Spleen (tissue), 11 donors: ENCODE results near the gene TUBGCP6. TPM values are rescaled to one million over a fixed set of nuclear protein-coding genes. Genes with fewer than 3 reads are reported as not detected.
A peak's percentile ranks its signal among the peaks of the same experiment; 100 is the strongest.

Experiments
- DNase-seq: peaks from one replicate; pipeline ENCODE4 v3.0.0-alpha.2; 2020
- H3K27ac ChIP-seq, 8 donors: fragments of 200-600 bp; sonication (generic) in 7 of 8; 1 replicate in 4 of 8; 2 replicates in 4 of 8; pipeline versions ENCODE4 v1.5.0 to v1.8.0; 2016 to 2021; ENCODE audit warnings: inconsistent platforms in 4 of 8, mild to moderate bottlenecking in 4 of 8, moderate library complexity in 1 of 8
- H3K27me3 ChIP-seq, 7 donors: fragments of 200-600 bp; sonication (generic) in 6 of 7; replicated peaks in 1 of 7; 1 replicate in 4 of 7; 2 replicates in 3 of 7; pipeline versions ENCODE4 v1.5.0 to v1.8.0; 2016 to 2021; ENCODE audit warnings: inconsistent platforms in 3 of 7, mild to moderate bottlenecking in 1 of 7
- H3K36me3 ChIP-seq, 6 donors: fragments of 200-600 bp; sonication (generic) in 5 of 6; 1 replicate in 4 of 6; 2 replicates in 2 of 6; pipeline versions ENCODE4 v1.5.0 to v1.8.0; 2016 to 2021; ENCODE audit warnings: inconsistent platforms in 2 of 6
- H3K4me1 ChIP-seq, 6 donors: fragments of 200-600 bp; sonication (generic) in 5 of 6; 1 replicate in 3 of 6; 2 replicates in 3 of 6; pipeline versions ENCODE4 v1.5.0 to v1.8.0; 2016 to 2021; ENCODE audit warnings: inconsistent platforms in 3 of 6
- H3K4me3 ChIP-seq, 8 donors: fragments of 200-600 bp; sonication (generic) in 7 of 8; 1 replicate in 4 of 8; 2 replicates in 4 of 8; pipeline versions ENCODE4 v1.5.0 to v1.8.0; 2016 to 2021; ENCODE audit warnings: inconsistent platforms in 4 of 8, mild to moderate bottlenecking in 4 of 8, moderate library complexity in 2 of 8
- H3K9me3 ChIP-seq, 8 donors: fragments of 200-600 bp; sonication (generic) in 7 of 8; 1 replicate in 4 of 8; 2 replicates in 4 of 8; pipeline versions ENCODE4 v1.5.0 to v1.8.0; 2016 to 2021; ENCODE audit warnings: inconsistent platforms in 4 of 8
- POLR2A ChIP-seq, 3 donors: fragments of 450-650 bp; IDR thresholded peaks; one replicate each; pipeline ENCODE4 v1.5.1; 2017; ENCODE audit warnings: antibody characterized with exemption in 3 of 3, mild to moderate bottlenecking in 1 of 3
- POLR2AphosphoS5 ChIP-seq, 3 donors: sonication (generic); formaldehyde crosslinking; IDR thresholded peaks; one replicate each; pipeline ENCODE4 v1.5.1; 2017; ENCODE audit warnings: antibody characterized with exemption in 3 of 3
- WGBS, 5 donors: extraction: QIAGEN DNeasy Blood & Tissue Kit in 3 of 5; methylation state at CpG; one replicate each; pipeline versions ENCODE4 v1.1.5 to v1.1.7; 2013 to 2018; 5-methylcytosine and 5-hydroxymethylcytosine counted together
- intact Hi-C: fragments of 100-400 bp; cut with DNase I; formaldehyde crosslinking; loops from one replicate; pipeline ENCODE4 v1.15.0; 2023; ENCODE audit warnings: low total_unique reads
- polyA plus RNA-seq, 3 donors: library from polyadenylated mRNA; stranded (reverse); fragments of 200-250 nt; gene quantifications; one replicate each; pipeline ENCODE4 v1.2.1, GENCODE V29; 2013
- total RNA-seq, 7 donors: library from RNA; depleted of rRNA in 3 of 7; stranded (reverse); fragments of >200 nt in 3 of 7; fragmentation: NEBNext Ultra II Directional in 4 of 7; extraction: Animal tissue kit (Norgen Biotek cat#: 25700) in 4 of 7; gene quantifications; one replicate each; pipeline versions ENCODE4 v1.1.0 to v1.2.1, GENCODE V29; 2016 to 2021
- TF ChIP-seq, protein P1 (sequence below), 11 experiments: fragments of 200-600 bp in 7 of 11; fragments of 450-650 bp in 4 of 11; sonication (generic) in 4 of 11; IDR thresholded peaks in 8 of 11; conservative IDR thresholded peaks in 3 of 11; 1 replicate in 7 of 11; 2 replicates in 4 of 11; pipeline versions ENCODE4 v1.4.0 to v1.8.0; 2016 to 2021; ENCODE audit warnings: antibody characterized with exemption in 11 of 11, inconsistent platforms in 4 of 11, mild to moderate bottlenecking in 1 of 11
- donor health status: healthy with polysubstance abuse.
- donor health status: DM: no; HTN: no; CAD: no; lungs with moderate emphysema.
- donor health status: DM: no; HTN: no; CAD: no.
- donor health status: Bipolar disorder and iron deficiency.
- donor health status: healthy.
- donor health status: DM: no; HTN: no; CAD: no.
- donor health status: DM: yes; HTN: yes; CAD: no.

Gene TUBGCP6
- total and polyA plus RNA-seq, 10 donors, result 36.0 to 98.0 (median 69.3) TPM

GRCh38 chr22:50284479-50284878 is 39.7 kb upstream of the TUBGCP6 start:
- DNase-seq, result no peak
- intact Hi-C loops, result no loop called here
- Histone ChIP-seq H3K4me1 (peaks cover 0 to 60% (median 25%) of the 10 kb centered on the region in 6 donors), H3K27me3 (peaks cover 0 to 20% (median 0%) of the 10 kb centered on the region in 7 donors), H3K4me3 (no peak overlapping the region), H3K27ac (peak overlapping the region in 1 of 8 donors; percentile 17), H3K9me3 (no peaks in the 10 kb centered on the region), H3K36me3 (peaks cover 0 to 97% (median 79%) of the 10 kb centered on the region in 6 donors)
- TF ChIP-seq POLR2A (IDR thresholded peaks at IDR 0.05), result no peak
- peak in 1 of 3 donors; percentile 47 for TF ChIP-seq POLR2AphosphoS5 (IDR thresholded peaks at IDR 0.05)
- 86 to 90% (median 89%) methylated on average over 9 to 13 of the region's 13 CpGs for WGBS, 5 donors

DNA sequence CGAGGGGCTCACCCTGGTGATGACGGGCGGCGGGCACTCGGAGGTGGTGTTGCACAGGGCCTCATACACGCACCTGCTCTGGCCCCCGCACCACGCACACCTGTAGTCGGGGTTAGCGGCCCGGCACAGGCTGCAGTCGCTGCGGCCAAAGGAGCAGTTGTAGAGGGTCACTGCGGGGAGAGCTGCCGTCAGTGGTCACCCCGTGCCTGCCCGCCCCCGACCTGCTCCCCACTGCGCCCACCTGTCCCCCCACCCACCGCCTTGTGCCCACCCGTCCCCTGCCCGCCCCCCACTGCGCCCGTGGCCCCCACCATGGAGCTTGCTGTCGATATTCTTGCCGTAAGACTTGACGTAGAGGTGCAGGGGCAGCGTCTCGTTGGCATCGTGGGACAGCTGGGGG is 39.0 kb upstream of the TUBGCP6 start:
- TF ChIP-seq, protein P1, sequence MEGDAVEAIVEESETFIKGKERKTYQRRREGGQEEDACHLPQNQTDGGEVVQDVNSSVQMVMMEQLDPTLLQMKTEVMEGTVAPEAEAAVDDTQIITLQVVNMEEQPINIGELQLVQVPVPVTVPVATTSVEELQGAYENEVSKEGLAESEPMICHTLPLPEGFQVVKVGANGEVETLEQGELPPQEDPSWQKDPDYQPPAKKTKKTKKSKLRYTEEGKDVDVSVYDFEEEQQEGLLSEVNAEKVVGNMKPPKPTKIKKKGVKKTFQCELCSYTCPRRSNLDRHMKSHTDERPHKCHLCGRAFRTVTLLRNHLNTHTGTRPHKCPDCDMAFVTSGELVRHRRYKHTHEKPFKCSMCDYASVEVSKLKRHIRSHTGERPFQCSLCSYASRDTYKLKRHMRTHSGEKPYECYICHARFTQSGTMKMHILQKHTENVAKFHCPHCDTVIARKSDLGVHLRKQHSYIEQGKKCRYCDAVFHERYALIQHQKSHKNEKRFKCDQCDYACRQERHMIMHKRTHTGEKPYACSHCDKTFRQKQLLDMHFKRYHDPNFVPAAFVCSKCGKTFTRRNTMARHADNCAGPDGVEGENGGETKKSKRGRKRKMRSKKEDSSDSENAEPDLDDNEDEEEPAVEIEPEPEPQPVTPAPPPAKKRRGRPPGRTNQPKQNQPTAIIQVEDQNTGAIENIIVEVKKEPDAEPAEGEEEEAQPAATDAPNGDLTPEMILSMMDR (IDR thresholded peaks at IDR 0.05 in 8 of 11, conservative IDR thresholded peaks at IDR 0.05 in 3 of 11), result no peak
- no peak for TF ChIP-seq POLR2A (IDR thresholded peaks at IDR 0.05)
- no peak for TF ChIP-seq POLR2AphosphoS5 (IDR thresholded peaks at IDR 0.05)
- 86 to 95% (median 90%) methylated on average over 15 to 30 of the region's 30 CpGs for WGBS, 5 donors
- intact Hi-C loops, result no loop called here
- Histone ChIP-seq H3K27me3 (peaks cover 0 to 13% (median 0%) of the 10 kb centered on the region in 7 donors), H3K9me3 (no peaks in the 10 kb centered on the region), H3K4me3 (no peak overlapping the region), H3K27ac (peak overlapping the region in 1 of 8 donors; percentile 62), H3K4me1 (peaks cover 0 to 54% (median 20%) of the 10 kb centered on the region in 6 donors), H3K36me3 (peaks cover 0 to 97% (median 79%) of the 10 kb centered on the region in 6 donors)
- DNase-seq, result no peak

GRCh38 chr22:50282361-50283155 is 37.7 kb upstream of the TUBGCP6 start:
- WGBS, 5 donors, result 72 to 88% (median 82%) methylated on average over 31 to 45 of the region's 45 CpGs
- Histone ChIP-seq H3K27ac (peak overlapping the region in 5 of 8 donors; percentile 47 to 64 (median 61)), H3K9me3 (no peaks in the 10 kb centered on the region), H3K27me3 (peaks cover 0 to 3% (median 0%) of the 10 kb centered on the region in 7 donors), H3K4me1 (peaks cover 0 to 42% (median 17%) of the 10 kb centered on the region in 6 donors), H3K36me3 (peaks cover 0 to 97% (median 80%) of the 10 kb centered on the region in 6 donors), H3K4me3 (no peak overlapping the region)
- TF ChIP-seq, protein P1 (IDR thresholded peaks at IDR 0.05 in 8 of 11, conservative IDR thresholded peaks at IDR 0.05 in 3 of 11), result no peak
- peak in 2 of 3 donors; percentile 26 to 54 for TF ChIP-seq POLR2AphosphoS5 (IDR thresholded peaks at IDR 0.05)
- DNase-seq, result no peak
- intact Hi-C loops, result no loop called here

GRCh38 chr22:50281957-50282356 is 37.1 kb upstream of the TUBGCP6 start:
- Histone ChIP-seq H3K36me3 (peaks cover 0 to 97% (median 80%) of the 10 kb centered on the region in 6 donors), H3K27me3 (peaks cover 0 to 3% (median 0%) of the 10 kb centered on the region in 7 donors), H3K4me3 (no peak overlapping the region), H3K4me1 (peaks cover 0 to 46% (median 18%) of the 10 kb centered on the region in 6 donors), H3K9me3 (no peaks in the 10 kb centered on the region), H3K27ac (peak overlapping the region in 5 of 8 donors; percentile 47 to 64 (median 61))
- 76 to 93% (median 82%) methylated on average over 4 to 25 of the region's 25 CpGs for WGBS, 5 donors
- intact Hi-C loops, result no loop called here
- no peak for DNase-seq
- TF ChIP-seq POLR2A (IDR thresholded peaks at IDR 0.05) (no peak), POLR2AphosphoS5 (IDR thresholded peaks at IDR 0.05) (peak; percentile 29 to 57 (median 38))
- TF ChIP-seq, protein P1 (IDR thresholded peaks at IDR 0.05 in 8 of 11, conservative IDR thresholded peaks at IDR 0.05 in 3 of 11), result no peak
